Measurements from ENCODE around the gene CCNG1. TPM values are rescaled to one million over a fixed set of nuclear protein-coding genes. Genes with fewer than 3 reads are reported as not detected.
"Not testable (repeated sequence)": the region's sequence is repeated elsewhere in the genome, so short reads cannot be mapped to it uniquely, and the experiment has no call there.

CCNG1 gene
- total and polyA plus RNA-seq, 4 donors = 31.2 to 130 (median 64.5) TPM

DNA sequence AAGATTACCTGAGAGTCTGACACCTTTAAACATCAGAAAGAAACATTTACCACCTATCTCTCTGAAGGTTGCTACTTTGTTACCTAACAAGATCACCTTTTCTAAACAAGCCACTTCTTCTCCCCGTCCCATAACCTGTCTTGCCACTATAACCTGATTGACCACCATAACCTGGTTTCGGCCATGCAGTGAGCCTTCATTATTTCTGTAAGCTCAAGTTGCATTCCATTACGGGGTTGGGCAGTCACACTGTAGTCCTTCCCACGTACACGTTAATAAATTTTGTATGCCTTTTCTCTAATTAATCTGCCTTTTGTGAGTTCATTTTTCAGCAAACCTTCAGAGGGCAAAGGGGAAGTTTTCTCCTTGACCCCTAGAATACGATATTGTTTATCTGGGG is 28.0 kb upstream of the CCNG1 start:
- H3K4me1 ChIP-seq (ENCODE audit: control insufficient read depth in 5 of 5, insufficient read depth in 5 of 5, low read length in 5 of 5) = peaks cover 0 to 5% (median 0%) of the 10 kb centered on the region in 5 donors
- ATAC-seq (ENCODE audit: insufficient read depth, low FRiP score) (no peak), DNase-seq (peak in 2 of 3 donors; percentile 22 to 44)
- TF ChIP-seq, protein P1, sequence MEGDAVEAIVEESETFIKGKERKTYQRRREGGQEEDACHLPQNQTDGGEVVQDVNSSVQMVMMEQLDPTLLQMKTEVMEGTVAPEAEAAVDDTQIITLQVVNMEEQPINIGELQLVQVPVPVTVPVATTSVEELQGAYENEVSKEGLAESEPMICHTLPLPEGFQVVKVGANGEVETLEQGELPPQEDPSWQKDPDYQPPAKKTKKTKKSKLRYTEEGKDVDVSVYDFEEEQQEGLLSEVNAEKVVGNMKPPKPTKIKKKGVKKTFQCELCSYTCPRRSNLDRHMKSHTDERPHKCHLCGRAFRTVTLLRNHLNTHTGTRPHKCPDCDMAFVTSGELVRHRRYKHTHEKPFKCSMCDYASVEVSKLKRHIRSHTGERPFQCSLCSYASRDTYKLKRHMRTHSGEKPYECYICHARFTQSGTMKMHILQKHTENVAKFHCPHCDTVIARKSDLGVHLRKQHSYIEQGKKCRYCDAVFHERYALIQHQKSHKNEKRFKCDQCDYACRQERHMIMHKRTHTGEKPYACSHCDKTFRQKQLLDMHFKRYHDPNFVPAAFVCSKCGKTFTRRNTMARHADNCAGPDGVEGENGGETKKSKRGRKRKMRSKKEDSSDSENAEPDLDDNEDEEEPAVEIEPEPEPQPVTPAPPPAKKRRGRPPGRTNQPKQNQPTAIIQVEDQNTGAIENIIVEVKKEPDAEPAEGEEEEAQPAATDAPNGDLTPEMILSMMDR (IDR thresholded peaks at IDR 0.05; ENCODE audit: control extremely low read depth, extremely low read depth) = no peak
- no peak overlapping the region for H3K9ac ChIP-seq (ENCODE audit: insufficient read depth in 1 of 2, low read length in 2 of 2)
- 68 to 78% methylated on average over 6 of the region's 6 CpGs for WGBS, 2 donors
- H3K9me3 ChIP-seq (ENCODE audit: control insufficient read depth in 4 of 4, insufficient read depth in 3 of 4, low read length in 3 of 4) = no peaks in the 10 kb centered on the region
- H3K4me3 ChIP-seq = no peak overlapping the region
- H3K36me3 ChIP-seq (ENCODE audit: control insufficient read depth in 4 of 4, insufficient read depth in 4 of 4, low read length in 4 of 4) = no peaks in the 10 kb centered on the region
- peaks cover 0 to 2% (median under 1%) of the 10 kb centered on the region in 3 donors for H3K27me3 ChIP-seq (ENCODE audit: control insufficient read depth in 3 of 3, insufficient read depth in 3 of 3, low read length in 2 of 3)
- no peak overlapping the region for H3K27ac ChIP-seq (ENCODE audit: low read depth in 1 of 2, low read length in 1 of 2)

DNA sequence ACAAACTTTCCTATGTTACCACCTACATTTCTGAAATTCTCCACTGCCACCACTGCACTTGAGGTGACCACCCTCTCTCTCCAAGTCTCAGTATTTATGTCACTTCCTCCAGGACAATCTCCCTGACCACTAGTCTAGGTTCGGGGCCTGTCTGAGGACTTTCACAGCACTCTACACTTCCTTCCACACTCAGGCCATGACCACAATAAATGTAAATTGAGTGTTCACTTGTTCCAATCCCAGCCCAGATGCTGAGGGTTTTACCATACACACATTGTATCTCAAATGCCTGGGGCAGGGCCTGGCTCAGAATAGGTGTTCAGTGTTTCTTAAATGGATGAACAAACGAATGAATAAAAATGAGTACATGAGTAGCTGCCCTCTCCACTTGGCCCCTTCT is 26.9 kb upstream of the CCNG1 start:
- ATAC-seq (ENCODE audit: insufficient read depth, low FRiP score) (no peak), DNase-seq (no peak)
- TF ChIP-seq, protein P1 (IDR thresholded peaks at IDR 0.05; ENCODE audit: control extremely low read depth, extremely low read depth) = no peak
- H3K36me3 ChIP-seq (ENCODE audit: control insufficient read depth in 4 of 4, insufficient read depth in 4 of 4, low read length in 4 of 4) = no peaks in the 10 kb centered on the region
- H3K4me3 ChIP-seq = no peak overlapping the region
- WGBS, 2 donors = 65 to 73% methylated on average over 2 of the region's 2 CpGs
- no peak overlapping the region for H3K9ac ChIP-seq (ENCODE audit: insufficient read depth in 1 of 2, low read length in 2 of 2)
- peaks cover 0 to 5% (median 0%) of the 10 kb centered on the region in 5 donors for H3K4me1 ChIP-seq (ENCODE audit: control insufficient read depth in 5 of 5, insufficient read depth in 5 of 5, low read length in 5 of 5)
- peaks cover 0 to 5% (median 0%) of the 10 kb centered on the region in 3 donors for H3K27me3 ChIP-seq (ENCODE audit: control insufficient read depth in 3 of 3, insufficient read depth in 3 of 3, low read length in 2 of 3)
- no peak overlapping the region for H3K27ac ChIP-seq (ENCODE audit: low read depth in 1 of 2, low read length in 1 of 2)
- no peaks in the 10 kb centered on the region for H3K9me3 ChIP-seq (ENCODE audit: control insufficient read depth in 4 of 4, insufficient read depth in 3 of 4, low read length in 3 of 4)

DNA sequence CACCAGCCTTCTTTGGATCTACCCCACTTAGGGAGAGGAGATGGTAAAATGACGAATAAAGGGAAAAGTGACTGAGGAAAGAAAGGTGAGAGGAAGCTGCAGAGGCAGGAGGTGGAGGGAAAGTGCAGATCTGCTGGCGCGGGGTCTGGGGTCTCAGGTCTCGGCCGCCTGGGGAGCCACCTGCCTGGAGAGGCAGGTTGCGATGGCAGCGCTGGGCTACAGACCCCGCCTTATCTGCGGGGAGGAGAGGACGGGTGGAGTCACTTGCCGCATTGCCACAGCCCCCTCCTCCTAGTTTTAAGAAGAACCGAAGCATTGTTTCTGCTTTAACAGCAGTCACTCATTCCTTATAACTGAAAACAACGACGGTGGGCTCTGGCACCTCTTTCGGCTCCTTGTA is 21.7 kb upstream of the CCNG1 start:
- not testable (repeated sequence) for H3K36me3 ChIP-seq (ENCODE audit: control insufficient read depth in 4 of 4, insufficient read depth in 4 of 4, low read length in 4 of 4); H3K4me3 ChIP-seq; H3K4me1 ChIP-seq (ENCODE audit: control insufficient read depth in 5 of 5, insufficient read depth in 5 of 5, low read length in 5 of 5); H3K27me3 ChIP-seq (ENCODE audit: control insufficient read depth in 3 of 3, insufficient read depth in 3 of 3, low read length in 2 of 3); H3K9ac ChIP-seq (ENCODE audit: insufficient read depth in 1 of 2, low read length in 2 of 2); H3K9me3 ChIP-seq (ENCODE audit: control insufficient read depth in 4 of 4, insufficient read depth in 3 of 4, low read length in 3 of 4); DNase-seq; H3K27ac ChIP-seq (ENCODE audit: low read depth in 1 of 2, low read length in 1 of 2); ATAC-seq (ENCODE audit: insufficient read depth, low FRiP score)
- 36 to 46% methylated on average over 15 of the region's 15 CpGs for WGBS, 2 donors

DNA sequence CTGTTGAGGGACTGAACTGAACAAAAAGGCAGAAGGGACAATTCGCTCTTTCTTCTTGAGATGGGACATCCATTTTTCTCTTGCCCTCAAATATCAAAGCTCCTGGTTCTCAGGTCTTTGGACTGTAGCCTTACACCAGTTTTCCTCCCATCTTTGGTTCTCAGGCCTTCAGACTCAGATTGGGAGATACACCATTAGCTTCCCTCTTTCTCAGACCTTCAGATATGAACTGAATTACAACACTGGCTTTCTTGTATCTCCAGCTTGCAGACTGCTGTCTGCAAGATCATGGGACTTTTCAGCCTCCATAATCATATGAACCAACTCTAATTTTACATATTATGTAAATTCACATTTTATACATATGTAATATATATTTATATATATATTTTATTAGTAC is 12.6 kb upstream of the CCNG1 start:
- TF ChIP-seq, protein P1 (IDR thresholded peaks at IDR 0.05; ENCODE audit: control extremely low read depth, extremely low read depth) = no peak
- no peak overlapping the region for H3K4me3 ChIP-seq
- H3K27me3 ChIP-seq (ENCODE audit: control insufficient read depth in 3 of 3, insufficient read depth in 3 of 3, low read length in 2 of 3) = no peaks in the 10 kb centered on the region
- 100% methylated on average over 1 of the region's 1 CpG for WGBS, 2 donors
- DNase-seq = no peak
- ATAC-seq (ENCODE audit: insufficient read depth, low FRiP score) = no peak
- no peak overlapping the region for H3K27ac ChIP-seq (ENCODE audit: low read depth in 1 of 2, low read length in 1 of 2)
- H3K4me1 ChIP-seq (ENCODE audit: control insufficient read depth in 5 of 5, insufficient read depth in 5 of 5, low read length in 5 of 5) = no peaks in the 10 kb centered on the region
- no peaks in the 10 kb centered on the region for H3K36me3 ChIP-seq (ENCODE audit: control insufficient read depth in 4 of 4, insufficient read depth in 4 of 4, low read length in 4 of 4)
- H3K9ac ChIP-seq (ENCODE audit: insufficient read depth in 1 of 2, low read length in 2 of 2) = no peak overlapping the region
- no peaks in the 10 kb centered on the region for H3K9me3 ChIP-seq (ENCODE audit: control insufficient read depth in 4 of 4, insufficient read depth in 3 of 4, low read length in 3 of 4)

DNA sequence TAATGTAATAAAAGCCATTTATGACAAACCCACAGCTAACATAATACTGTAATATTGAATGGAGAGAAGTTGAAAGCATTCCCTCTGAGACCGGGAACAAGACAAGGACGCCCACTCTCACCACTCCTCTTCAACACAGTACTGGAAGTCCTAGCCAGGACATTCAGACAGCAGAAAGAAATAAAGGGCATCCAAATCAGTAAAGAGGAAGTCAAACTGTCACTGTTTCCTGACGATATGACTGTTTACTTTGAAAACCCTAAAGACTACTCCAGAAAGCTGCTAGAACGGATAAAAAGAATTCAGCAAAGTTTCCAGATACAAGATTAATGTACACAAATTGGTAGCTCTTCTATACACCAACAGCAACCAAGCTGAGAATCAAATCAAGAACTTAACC is 11.3 kb upstream of the CCNG1 start:
- not testable (repeated sequence) for H3K27me3 ChIP-seq (ENCODE audit: control insufficient read depth in 3 of 3, insufficient read depth in 3 of 3, low read length in 2 of 3); H3K36me3 ChIP-seq (ENCODE audit: control insufficient read depth in 4 of 4, insufficient read depth in 4 of 4, low read length in 4 of 4); H3K4me1 ChIP-seq (ENCODE audit: control insufficient read depth in 5 of 5, insufficient read depth in 5 of 5, low read length in 5 of 5); H3K9me3 ChIP-seq (ENCODE audit: control insufficient read depth in 4 of 4, insufficient read depth in 3 of 4, low read length in 3 of 4); ATAC-seq (ENCODE audit: insufficient read depth, low FRiP score); DNase-seq; H3K9ac ChIP-seq (ENCODE audit: insufficient read depth in 1 of 2, low read length in 2 of 2); H3K4me3 ChIP-seq; H3K27ac ChIP-seq (ENCODE audit: low read depth in 1 of 2, low read length in 1 of 2)
- WGBS, 2 donors = 24 to 28% methylated on average over 4 of the region's 4 CpGs
